K562 (cell line): ENCODE measurements around the gene NUP62. TPM values are rescaled to one million over a fixed set of nuclear protein-coding genes. Genes with fewer than 3 reads are reported as not detected.

ENCODE experiments used
- ARID3B ChIP-seq: fragments of 250-450 bp; sonication (Bioruptor Pico); IDR thresholded peaks from 2 replicates; pipeline ENCODE4 v1.4.0; 2020; ENCODE audit warnings: borderline replicate concordance
- ATF6 ChIP-seq: sonication (generic); formaldehyde crosslinking; IDR thresholded peaks from 2 replicates; pipeline ENCODE4 v1.4.0; 2020; ENCODE audit warnings: mild to moderate bottlenecking, missing genetic modification reagents
- DACH1 ChIP-seq: fragments of 450-650 bp; IDR thresholded peaks from 2 replicates; pipeline ENCODE4 v1.6.1; 2018; ENCODE audit not compliant: partially characterized antibody
- ETV5 ChIP-seq: sonication (generic); formaldehyde crosslinking; IDR thresholded peaks from 2 replicates; pipeline ENCODE4 v1.4.0; 2020; ENCODE audit warnings: low read depth, mild to moderate bottlenecking, missing genetic modification reagents
- FOXK2 ChIP-seq, 2 experiments: fragments of 450-650 bp; IDR thresholded peaks in 1 of 2; conservative IDR thresholded peaks in 1 of 2; 2 replicates each; pipeline ENCODE4 v1.6.1; 2016; ENCODE audit warnings: low read depth in 2 of 2, mild to moderate bottlenecking in 1 of 2
- KLF10 ChIP-seq: fragments of 250-450 bp; sonication (Bioruptor Pico); IDR thresholded peaks from 2 replicates; pipeline ENCODE4 v1.6.1; 2021; ENCODE audit warnings: matching md5 sums
- NFATC3 ChIP-seq: fragments of 450-650 bp; IDR thresholded peaks from 2 replicates; pipeline ENCODE4 v1.6.1; 2017; ENCODE audit warnings: mild to moderate bottlenecking
- NFE2 ChIP-seq: IDR thresholded peaks from 2 replicates; pipeline ENCODE4 v1.6.1; 2014; ENCODE audit warnings: antibody characterized with exemption, low read depth
- NFIC ChIP-seq: fragments of 450-650 bp; IDR thresholded peaks from 2 replicates; pipeline ENCODE4 v1.6.1; 2017; ENCODE audit warnings: mild to moderate bottlenecking, inconsistent platforms
- POU5F1 ChIP-seq: fragments of 150-350 bp; IDR thresholded peaks from 2 replicates; pipeline ENCODE4 v1.6.1; 2014; ENCODE audit warnings: borderline replicate concordance, low read length, low read depth, mild to moderate bottlenecking; ENCODE audit not compliant: partially characterized antibody
- RCOR1 ChIP-seq, 2 experiments: IDR thresholded peaks; 2 replicates each; pipeline ENCODE4 v1.6.1; 2012; ENCODE audit warnings: low read depth in 2 of 2, low read length in 2 of 2, borderline replicate concordance in 1 of 2, improper control_type of control experiment in 1 of 2
- USF1 ChIP-seq: sonication (generic); formaldehyde crosslinking; IDR thresholded peaks from 2 replicates; pipeline ENCODE4 v1.9.0; 2022; ENCODE audit warnings: mild to moderate bottlenecking, missing genetic modification reagents
- ZNF589 ChIP-seq: fragments of 200-800 bp; sonication (Bioruptor generic); IDR thresholded peaks from 2 replicates; pipeline ENCODE4 v1.6.1; 2016; ENCODE audit warnings: low read depth, missing genetic modification characterization, missing compliant biosample characterization
- ZNF609 ChIP-seq: sonication (generic); formaldehyde crosslinking; IDR thresholded peaks from 2 replicates; pipeline ENCODE4 v1.8.1; 2023; ENCODE audit warnings: missing genetic modification reagents, mild to moderate bottlenecking, borderline replicate concordance
- polyA plus RNA-seq, 8 experiments: library from polyadenylated mRNA; depleted of rRNA in 4 of 8; stranded (reverse) in 5 of 8; unstranded in 3 of 8; fragments of >200 nt; fragmentation: Nextera tagmentation in 2 of 8; fragmentation: Illumina TruSeq in 1 of 8; extraction: Ambion mirVana in 2 of 8; extraction: Trizol in 1 of 8; gene quantifications; 2 replicates each; pipeline versions ENCODE4 v1.2.1 to v1.2.3, GENCODE V29; 2011 to 2014; ENCODE audit warnings: inconsistent platforms in 1 of 8, missing spikeins in 1 of 8
- total RNA-seq, 7 experiments: library from RNA; depleted of rRNA in 6 of 7; stranded (reverse); fragments of >200 nt in 6 of 7; fragmentation: Illumina TruSeq in 2 of 7; extraction: Trizol in 2 of 7; gene quantifications; 2 replicates each; pipeline versions ENCODE4 v1.2.1 to v1.2.3, GENCODE V29; 2011 to 2021; ENCODE audit warnings: low replicate concordance in 1 of 7
- TF ChIP-seq, protein P1 (sequence below): fragments of 450-650 bp; formaldehyde crosslinking; IDR thresholded peaks from 2 replicates; pipeline ENCODE4 v1.4.0; 2020; ENCODE audit warnings: mild to moderate bottlenecking, mixed read lengths

Gene NUP62
- total and polyA plus RNA-seq, 9 of the 15 experiments (the other 6 are each of a cell fraction or from before 2014, with no cell fraction given): 16.9 to 109 (median 66.0) TPM

DNA sequence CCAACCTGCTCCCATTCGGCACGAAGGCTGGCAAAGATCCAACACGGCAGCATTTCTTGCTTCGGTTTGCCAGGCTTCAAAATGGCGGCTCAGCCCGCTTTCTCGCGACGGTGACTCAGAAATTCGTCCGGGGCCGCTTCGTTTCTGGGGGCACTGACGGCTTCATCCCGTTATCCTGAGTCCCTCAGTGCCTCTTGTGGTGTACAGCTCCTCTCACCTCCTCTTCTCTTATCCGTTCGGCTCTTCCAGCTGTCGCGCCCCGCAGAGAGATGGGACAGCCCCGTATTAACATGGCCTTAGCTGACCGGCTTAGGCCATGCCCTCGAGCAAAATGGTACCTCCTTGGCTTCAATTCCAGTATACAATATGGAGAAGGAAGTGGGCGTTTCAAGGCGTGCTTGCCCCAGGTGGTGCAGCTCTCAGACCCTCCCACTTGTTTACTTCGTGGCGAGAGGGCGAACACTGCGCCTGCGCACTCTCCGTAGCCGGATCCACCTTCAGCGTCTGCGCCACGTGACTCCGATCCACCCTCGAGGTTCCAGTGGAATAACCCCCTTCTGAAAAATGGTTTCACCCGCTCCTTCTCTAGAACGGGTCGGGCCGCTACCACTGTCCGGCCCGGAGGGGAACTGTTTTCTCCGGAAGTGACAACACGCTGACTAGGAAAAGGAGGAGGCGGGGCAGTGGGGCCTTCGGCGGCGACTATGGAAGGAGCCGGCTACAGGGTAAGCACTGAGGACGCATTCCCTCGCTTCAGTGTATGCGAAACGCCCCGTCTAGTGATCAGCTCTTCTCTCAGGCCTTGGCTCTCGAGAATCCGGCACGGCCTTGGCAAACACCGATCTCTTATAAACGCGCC lies 52.1 kb downstream of the NUP62 start, which contains the start of the genes AKT1S1 and TBC1D17 (continued):
- TF ChIP-seq NFATC3: no peak; the same call in 1 of the 2 replicates
- peak; percentile 99 for TF ChIP-seq NFIC
- TF ChIP-seq KLF10: no peak
- TF ChIP-seq ARID3B: no peak
- peak; percentile 65 for TF ChIP-seq NFE2
- 0 out of 2 replicates have a peak, but pooled peaks have one; percentile 55 for TF ChIP-seq ATF6 (CRISPR knock-in tag)
- peak in 1 of 2 experiments; percentile 3; a peak in 1 of 4 replicates for TF ChIP-seq RCOR1 (IDR thresholded peaks at IDR 0.05; ENCODE audit: borderline replicate concordance in 1 of 2, low read depth in 2 of 2, low read length in 2 of 2)
- TF ChIP-seq DACH1: no peak
- no peak; the same call in 1 of the 2 replicates for TF ChIP-seq ZNF589
- TF ChIP-seq USF1 (CRISPR knock-in tag): peak; percentile 100
- peak; percentile 43 for TF ChIP-seq POU5F1
- no peak for TF ChIP-seq ZNF609 (CRISPR knock-in tag)
- TF ChIP-seq ETV5 (CRISPR knock-in tag): peak; percentile 97
- TF ChIP-seq, protein P1, sequence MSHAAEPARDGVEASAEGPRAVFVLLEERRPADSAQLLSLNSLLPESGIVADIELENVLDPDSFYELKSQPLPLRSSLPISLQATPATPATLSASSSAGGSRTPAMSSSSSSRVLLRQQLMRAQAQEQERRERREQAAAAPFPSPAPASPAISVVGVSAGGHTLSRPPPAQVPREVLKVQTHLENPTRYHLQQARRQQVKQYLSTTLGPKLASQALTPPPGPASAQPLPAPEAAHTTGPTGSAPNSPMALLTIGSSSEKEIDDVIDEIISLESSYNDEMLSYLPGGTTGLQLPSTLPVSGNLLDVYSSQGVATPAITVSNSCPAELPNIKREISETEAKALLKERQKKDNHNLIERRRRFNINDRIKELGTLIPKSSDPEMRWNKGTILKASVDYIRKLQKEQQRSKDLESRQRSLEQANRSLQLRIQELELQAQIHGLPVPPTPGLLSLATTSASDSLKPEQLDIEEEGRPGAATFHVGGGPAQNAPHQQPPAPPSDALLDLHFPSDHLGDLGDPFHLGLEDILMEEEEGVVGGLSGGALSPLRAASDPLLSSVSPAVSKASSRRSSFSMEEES (CRISPR knock-in tag): peak; percentile 96
- TF ChIP-seq FOXK2 (conservative IDR thresholded peaks at IDR 0.05 in 1 of 2, IDR thresholded peaks at IDR 0.05 in 1 of 2; ENCODE audit: low read depth in 2 of 2): peak; percentile 100
